ENCODE measurements around the gene NOP16.

Gene NOP16

DNA sequence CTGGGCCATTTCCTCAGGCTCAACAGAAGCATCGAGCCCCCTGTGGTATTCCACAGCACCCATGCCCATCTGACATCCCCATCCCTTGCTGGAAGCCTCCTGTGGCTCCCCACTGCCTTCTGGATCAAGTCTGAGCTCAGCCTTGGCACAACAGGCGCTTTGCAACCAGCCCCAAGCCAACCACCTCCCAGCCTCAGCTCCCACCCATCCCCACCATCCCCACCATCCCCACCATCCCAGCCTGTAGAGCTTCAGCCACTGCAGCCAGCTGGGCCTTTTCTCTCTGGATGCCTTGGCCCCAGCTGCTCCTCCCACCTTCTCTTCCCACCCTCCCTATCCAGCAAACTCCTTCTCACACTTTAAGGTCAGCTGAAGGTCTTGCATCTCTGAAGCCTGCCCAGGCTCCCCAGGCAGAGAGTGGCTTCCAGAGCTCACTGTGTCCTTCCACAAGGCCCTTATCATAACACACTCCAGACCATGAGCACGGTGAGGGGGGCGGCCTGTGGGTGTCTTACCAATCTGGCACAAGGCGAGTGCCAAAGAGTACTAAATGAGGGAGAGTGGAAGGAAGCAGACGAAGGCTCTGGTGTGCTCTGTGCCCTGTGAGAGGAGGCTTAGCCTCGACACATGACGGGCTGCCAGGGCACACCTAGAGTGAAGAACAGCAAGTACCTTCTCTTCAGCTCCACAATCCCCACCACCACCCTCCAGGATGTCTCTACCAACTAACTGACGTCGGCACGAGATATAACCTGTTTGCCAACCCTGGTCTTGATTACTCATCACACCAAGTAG is 6.7 kb upstream of the NOP16 start:
- TF ChIP-seq, protein P1, sequence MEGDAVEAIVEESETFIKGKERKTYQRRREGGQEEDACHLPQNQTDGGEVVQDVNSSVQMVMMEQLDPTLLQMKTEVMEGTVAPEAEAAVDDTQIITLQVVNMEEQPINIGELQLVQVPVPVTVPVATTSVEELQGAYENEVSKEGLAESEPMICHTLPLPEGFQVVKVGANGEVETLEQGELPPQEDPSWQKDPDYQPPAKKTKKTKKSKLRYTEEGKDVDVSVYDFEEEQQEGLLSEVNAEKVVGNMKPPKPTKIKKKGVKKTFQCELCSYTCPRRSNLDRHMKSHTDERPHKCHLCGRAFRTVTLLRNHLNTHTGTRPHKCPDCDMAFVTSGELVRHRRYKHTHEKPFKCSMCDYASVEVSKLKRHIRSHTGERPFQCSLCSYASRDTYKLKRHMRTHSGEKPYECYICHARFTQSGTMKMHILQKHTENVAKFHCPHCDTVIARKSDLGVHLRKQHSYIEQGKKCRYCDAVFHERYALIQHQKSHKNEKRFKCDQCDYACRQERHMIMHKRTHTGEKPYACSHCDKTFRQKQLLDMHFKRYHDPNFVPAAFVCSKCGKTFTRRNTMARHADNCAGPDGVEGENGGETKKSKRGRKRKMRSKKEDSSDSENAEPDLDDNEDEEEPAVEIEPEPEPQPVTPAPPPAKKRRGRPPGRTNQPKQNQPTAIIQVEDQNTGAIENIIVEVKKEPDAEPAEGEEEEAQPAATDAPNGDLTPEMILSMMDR (IDR thresholded peaks at IDR 0.05; ENCODE audit: low read depth, low read length) = no peak
- in situ Hi-C loops (cut with HindIII; ENCODE audit: low sequenced_read_pairs) = no loop called here
- H3K4me3 ChIP-seq (ENCODE audit: low read depth, low read length) = no peak overlapping the region
- DNase-seq (ENCODE audit: low read depth, low spot score) = no peak

DNA sequence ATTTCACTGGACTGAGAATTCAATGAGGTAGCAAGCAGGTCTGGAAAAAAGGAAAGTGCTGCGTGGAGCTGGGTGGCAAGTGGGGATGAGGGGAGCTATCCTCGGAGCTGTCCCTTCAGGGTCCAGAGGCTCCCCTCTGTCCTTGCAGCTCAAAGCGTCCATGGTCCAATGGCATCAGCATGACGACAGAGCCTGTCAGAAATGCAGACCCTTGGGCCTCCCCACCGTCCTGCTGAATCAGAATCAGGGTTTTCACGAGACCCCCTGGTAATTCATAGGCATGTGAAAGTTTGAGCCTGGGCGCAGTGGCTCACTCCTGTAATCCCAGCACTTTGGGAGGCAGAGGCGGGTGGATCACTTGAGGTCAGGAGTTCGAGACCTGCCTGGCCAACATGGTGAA is 5.7 kb upstream of the NOP16 start:
- in situ Hi-C loops (cut with HindIII; ENCODE audit: low sequenced_read_pairs) = no loop called here
- DNase-seq (ENCODE audit: low read depth, low spot score) = no peak
- no peak overlapping the region for H3K4me3 ChIP-seq (ENCODE audit: low read depth, low read length)
- TF ChIP-seq, protein P1 (IDR thresholded peaks at IDR 0.05; ENCODE audit: low read depth, low read length) = no peak

DNA sequence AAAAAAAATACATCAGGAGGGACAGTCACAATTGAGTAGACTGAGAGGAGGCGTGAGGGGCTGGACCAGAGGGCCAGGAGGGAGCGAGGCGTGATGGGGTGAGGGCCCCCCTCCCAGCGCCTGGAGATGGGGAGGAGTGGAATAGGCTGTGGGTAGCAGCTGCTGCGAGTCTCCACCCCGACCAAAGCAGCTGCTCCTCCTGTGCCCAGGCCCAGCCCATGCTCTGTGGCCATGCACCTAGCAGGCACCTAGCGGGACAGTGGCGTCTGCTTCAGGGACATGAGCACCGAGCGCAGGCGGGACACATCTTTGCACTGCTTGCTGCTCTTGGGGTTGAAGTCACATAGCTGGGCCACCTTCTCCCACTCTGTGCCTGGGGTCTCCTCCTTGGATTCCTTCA is 4.1 kb upstream of the NOP16 start:
- DNase-seq (ENCODE audit: low read depth, low spot score) = no peak
- in situ Hi-C loops (cut with HindIII; ENCODE audit: low sequenced_read_pairs) = no loop called here
- H3K4me3 ChIP-seq (ENCODE audit: low read depth, low read length) = no peak overlapping the region
- TF ChIP-seq, protein P1 (IDR thresholded peaks at IDR 0.05; ENCODE audit: low read depth, low read length) = no peak

DNA sequence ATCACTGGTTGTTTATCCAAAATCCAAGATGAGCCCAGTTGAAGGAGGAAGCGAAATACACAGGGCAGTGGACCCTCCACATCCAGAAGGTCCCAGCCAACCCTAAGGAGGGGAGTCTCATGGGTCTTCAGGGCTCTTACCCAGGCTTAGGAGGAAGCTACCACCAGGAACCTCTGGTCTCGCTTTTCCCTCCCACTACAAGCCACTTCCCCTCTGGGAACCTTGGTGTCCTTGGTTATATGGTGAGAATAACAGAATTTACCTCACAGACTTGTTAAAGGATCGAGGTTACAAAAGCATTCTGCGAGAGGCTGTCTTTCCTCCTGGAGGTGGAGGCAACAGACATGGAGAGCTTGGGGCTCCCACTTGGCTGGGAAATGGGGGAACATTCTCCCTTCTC is 3.6 kb upstream of the NOP16 start:
- H3K4me3 ChIP-seq (ENCODE audit: low read depth, low read length) = no peak overlapping the region
- in situ Hi-C loops (cut with HindIII; ENCODE audit: low sequenced_read_pairs) = no loop called here
- DNase-seq (ENCODE audit: low read depth, low spot score) = no peak
- TF ChIP-seq, protein P1 (IDR thresholded peaks at IDR 0.05; ENCODE audit: low read depth, low read length) = no peak

DNA sequence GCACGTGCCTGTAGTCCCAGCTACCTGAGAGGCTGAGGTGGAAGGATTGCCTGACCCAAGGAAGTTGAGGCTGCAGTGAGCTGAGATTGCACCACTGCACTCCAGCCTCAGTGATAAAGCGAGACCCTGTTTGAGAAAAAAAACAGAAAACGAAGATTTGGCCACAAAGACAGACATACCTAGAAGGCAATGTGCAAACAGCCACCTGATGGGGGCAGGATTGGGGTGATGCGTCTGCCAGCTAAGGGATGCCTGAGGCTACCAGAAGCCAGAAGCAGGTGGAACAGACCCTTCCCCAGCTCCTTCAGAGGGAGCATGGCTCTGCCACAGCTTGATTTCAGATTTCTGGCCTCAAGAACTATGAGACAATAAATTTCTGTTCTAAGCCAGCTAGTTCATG is 3.1 kb upstream of the NOP16 start:
- no peak for DNase-seq (ENCODE audit: low read depth, low spot score)
- in situ Hi-C loops (cut with HindIII; ENCODE audit: low sequenced_read_pairs) = no loop called here
- H3K4me3 ChIP-seq (ENCODE audit: low read depth, low read length) = no peak overlapping the region
- TF ChIP-seq, protein P1 (IDR thresholded peaks at IDR 0.05; ENCODE audit: low read depth, low read length) = no peak

DNA sequence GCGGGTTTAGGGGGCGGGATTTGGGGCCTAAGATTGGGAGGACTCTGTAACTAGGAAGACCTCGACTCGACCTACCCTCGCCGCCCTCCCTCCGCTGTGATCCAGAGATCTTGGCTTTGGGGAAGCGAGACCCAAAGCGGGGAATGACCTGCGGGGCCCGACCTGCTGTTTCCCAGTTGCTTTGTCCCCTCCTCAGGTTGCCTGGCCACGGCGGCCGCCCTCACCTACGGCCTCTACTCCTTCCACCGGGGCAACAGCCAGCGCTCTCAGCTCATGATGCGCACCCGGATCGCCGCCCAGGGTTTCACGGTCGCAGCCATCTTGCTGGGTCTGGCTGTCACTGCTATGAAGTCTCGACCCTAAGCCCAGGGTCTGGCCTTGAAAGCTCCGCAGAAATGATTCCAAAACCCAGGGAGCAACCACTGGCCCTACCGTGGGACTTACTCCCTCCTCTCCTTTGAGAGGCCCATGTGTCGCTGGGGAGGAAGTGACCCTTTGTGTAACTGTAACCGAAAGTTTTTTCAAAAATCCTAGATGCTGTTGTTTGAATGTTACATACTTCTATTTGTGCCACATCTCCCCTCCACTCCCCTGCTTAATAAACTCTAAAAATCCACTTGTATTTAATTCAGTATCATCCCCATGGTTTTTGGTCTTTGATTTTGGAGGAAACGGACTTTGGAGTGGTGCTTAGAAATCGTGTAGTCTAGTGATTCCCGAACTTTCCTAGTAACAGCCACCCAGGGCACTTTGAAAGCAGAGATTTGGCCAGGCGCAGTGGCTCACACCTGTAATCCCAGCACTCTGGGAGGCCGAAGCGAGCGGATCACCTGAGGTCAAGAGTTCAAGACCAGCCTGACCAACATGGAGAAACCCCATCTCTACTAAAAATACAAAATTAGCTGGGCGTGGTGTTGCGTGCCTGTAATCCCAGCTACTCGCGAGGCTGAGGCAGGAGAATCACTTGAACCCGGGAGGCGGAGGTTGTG is 1.0 kb upstream of the NOP16 start:
- H3K4me3 ChIP-seq (ENCODE audit: low read depth, low read length) = peak overlapping the region; percentile 91
- DNase-seq (ENCODE audit: low read depth, low spot score) = no peak
- TF ChIP-seq, protein P1 (IDR thresholded peaks at IDR 0.05; ENCODE audit: low read depth, low read length) = no peak
- in situ Hi-C loops (cut with HindIII; ENCODE audit: low sequenced_read_pairs) = no loop called here
